Right atrium auricular region (tissue), 2 donors: ENCODE measurements around the gene PCDH1. TPM values are rescaled to one million over a fixed set of nuclear protein-coding genes. Genes with fewer than 3 reads are reported as not detected.
A peak's percentile ranks its signal among the peaks of the same experiment; 100 is the strongest.

Experiments
- DNase-seq: peaks from one replicate; pipeline ENCODE4 v3.0.0-alpha.2; 2019; ENCODE audit warnings: low spot score
- H3K27ac ChIP-seq, 2 donors: fragments of 200-600 bp; sonication (generic); 1 replicate in 1 of 2; 2 replicates in 1 of 2; pipeline ENCODE4 v1.5.1; 2016 to 2019
- H3K27me3 ChIP-seq, 2 donors: fragments of 200-600 bp; sonication (generic); one replicate each; pipeline versions ENCODE4 v1.5.1 to v1.6.0; 2017 to 2019
- H3K36me3 ChIP-seq: fragments of 200-600 bp; sonication (generic); one replicate; pipeline ENCODE4 v1.5.1; 2016
- H3K4me1 ChIP-seq, 2 donors: fragments of 200-600 bp; sonication (generic); one replicate each; pipeline versions ENCODE4 v1.5.1 to v1.6.0; 2017 to 2019
- H3K4me3 ChIP-seq, 2 donors: fragments of 200-600 bp; sonication (generic); 1 replicate in 1 of 2; 2 replicates in 1 of 2; pipeline ENCODE4 v1.5.1; 2017 to 2019; ENCODE audit warnings: mild to moderate bottlenecking in 1 of 2, moderate library complexity in 1 of 2
- H3K9me3 ChIP-seq, 2 donors: fragments of 200-600 bp; sonication (generic); one replicate each; pipeline ENCODE4 v1.5.1; 2019
- total RNA-seq, 2 donors: library from RNA; depleted of rRNA; stranded (reverse); fragments of >200 nt; gene quantifications; one replicate each; pipeline ENCODE4 v1.1.0, GENCODE V29; 2016
- TF ChIP-seq, protein P1 (sequence below), 2 donors: fragments of 200-600 bp; sonication (generic); IDR thresholded peaks; one replicate each; pipeline ENCODE4 v1.5.1; 2019; ENCODE audit warnings: antibody characterized with exemption in 2 of 2

The PCDH1 gene
- total RNA-seq, 2 donors from 2014 or later, result 22.1 to 25.3 TPM

DNA sequence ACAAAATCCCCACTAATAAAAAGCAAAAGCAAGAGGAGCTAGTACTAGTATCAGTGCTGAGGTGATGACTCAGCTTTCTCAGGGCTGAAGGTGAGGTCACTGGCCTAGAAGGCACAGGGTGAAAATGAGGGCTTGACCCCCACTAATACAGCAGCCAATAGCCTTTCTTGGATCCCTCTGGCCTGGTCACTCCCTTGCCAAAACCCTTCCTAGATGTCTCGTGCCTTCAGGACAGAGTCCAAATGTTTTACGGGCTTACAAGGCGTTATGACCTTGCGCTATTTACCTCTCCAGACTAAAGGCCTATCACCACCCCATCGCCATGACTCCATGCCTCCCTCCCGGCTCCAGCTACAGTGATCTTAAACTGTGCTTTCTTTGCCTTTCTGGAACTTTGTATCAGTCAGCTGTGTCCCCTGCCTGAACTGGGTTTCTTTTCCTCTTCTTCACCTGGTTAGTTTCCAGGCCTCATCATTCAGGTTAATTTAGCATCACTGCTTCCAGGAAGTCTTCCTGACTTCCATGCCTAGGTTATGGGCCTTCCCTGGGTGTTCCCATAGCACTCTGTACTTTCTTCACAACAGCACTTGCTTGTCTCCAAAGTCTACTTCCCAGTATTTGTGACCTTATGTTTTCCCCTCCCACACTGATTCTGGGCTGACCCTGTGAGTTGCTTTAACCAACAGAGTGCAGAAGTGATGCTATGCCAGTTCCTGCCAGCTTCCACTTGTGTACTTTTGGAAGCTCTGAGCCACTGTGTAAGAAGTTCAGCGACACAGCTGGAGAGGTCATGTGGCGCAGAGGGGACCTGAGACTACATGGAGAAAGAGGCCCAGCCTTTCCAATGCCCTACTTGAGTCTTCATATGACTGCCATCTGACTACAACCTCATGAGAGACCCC is 41.3 kb upstream of the PCDH1 start:
- Histone ChIP-seq H3K36me3 (no peaks in the 10 kb centered on the region), H3K27ac (peak overlapping the region; percentile 49 to 73), H3K4me1 (peaks cover 0 to 25% of the 10 kb centered on the region in 2 donors), H3K9me3 (no peaks in the 10 kb centered on the region), H3K4me3 (no peak overlapping the region), H3K27me3 (no peaks in the 10 kb centered on the region)
- TF ChIP-seq, protein P1, sequence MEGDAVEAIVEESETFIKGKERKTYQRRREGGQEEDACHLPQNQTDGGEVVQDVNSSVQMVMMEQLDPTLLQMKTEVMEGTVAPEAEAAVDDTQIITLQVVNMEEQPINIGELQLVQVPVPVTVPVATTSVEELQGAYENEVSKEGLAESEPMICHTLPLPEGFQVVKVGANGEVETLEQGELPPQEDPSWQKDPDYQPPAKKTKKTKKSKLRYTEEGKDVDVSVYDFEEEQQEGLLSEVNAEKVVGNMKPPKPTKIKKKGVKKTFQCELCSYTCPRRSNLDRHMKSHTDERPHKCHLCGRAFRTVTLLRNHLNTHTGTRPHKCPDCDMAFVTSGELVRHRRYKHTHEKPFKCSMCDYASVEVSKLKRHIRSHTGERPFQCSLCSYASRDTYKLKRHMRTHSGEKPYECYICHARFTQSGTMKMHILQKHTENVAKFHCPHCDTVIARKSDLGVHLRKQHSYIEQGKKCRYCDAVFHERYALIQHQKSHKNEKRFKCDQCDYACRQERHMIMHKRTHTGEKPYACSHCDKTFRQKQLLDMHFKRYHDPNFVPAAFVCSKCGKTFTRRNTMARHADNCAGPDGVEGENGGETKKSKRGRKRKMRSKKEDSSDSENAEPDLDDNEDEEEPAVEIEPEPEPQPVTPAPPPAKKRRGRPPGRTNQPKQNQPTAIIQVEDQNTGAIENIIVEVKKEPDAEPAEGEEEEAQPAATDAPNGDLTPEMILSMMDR (IDR thresholded peaks at IDR 0.05), result no peak
- no peak for DNase-seq

DNA sequence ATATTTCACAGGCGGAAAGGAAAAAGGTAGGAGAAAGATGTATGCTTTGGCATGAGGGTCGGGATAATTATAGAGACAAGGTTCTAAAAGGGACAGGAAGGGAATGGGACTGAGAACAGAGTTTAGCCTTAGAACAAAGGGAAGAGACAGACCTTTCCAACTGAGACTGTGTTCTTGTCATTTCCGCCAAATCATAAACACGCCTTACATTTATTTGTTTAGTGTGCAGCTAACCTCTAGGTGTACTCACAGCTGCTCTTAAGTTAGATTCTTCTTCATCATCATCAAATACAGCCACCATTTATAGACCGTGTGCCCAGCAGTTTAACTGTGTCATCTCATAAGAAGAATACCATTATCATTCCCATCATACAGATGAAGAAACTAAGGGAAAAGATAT is 39.5 kb upstream of the PCDH1 start:
- Histone ChIP-seq H3K27me3 (no peaks in the 10 kb centered on the region), H3K27ac (no peak overlapping the region), H3K36me3 (no peaks in the 10 kb centered on the region), H3K4me3 (no peak overlapping the region), H3K9me3 (no peaks in the 10 kb centered on the region), H3K4me1 (peaks cover 0 to 25% of the 10 kb centered on the region in 2 donors)
- TF ChIP-seq, protein P1 (IDR thresholded peaks at IDR 0.05), result no peak
- DNase-seq, result no peak

DNA sequence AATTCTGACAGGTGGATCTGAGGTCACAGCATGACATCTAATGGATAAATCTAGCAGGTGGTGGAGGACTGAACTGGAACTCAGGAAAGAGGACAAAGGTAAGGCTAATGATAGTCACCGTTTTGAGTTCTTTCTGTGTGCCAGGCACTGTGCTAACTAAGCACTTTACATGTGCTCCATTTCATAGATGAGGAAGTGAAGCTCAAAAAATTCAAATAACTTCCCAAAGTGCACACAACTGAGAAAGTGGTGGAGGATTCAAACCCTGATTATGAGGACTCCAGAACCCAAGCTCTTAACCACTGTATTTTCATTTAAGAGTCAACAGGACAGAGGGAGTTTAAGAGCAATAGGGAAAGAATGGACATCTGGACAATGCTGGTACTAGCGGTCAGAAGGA is 38.3 kb upstream of the PCDH1 start:
- H3K27ac ChIP-seq, result no peak overlapping the region
- DNase-seq, result no peak
- no peaks in the 10 kb centered on the region for H3K27me3 ChIP-seq
- H3K4me3 ChIP-seq, result no peak overlapping the region
- TF ChIP-seq, protein P1 (IDR thresholded peaks at IDR 0.05), result no peak
- H3K4me1 ChIP-seq, result peaks cover 0 to 22% of the 10 kb centered on the region in 2 donors
- no peaks in the 10 kb centered on the region for H3K9me3 ChIP-seq
- no peaks in the 10 kb centered on the region for H3K36me3 ChIP-seq

DNA sequence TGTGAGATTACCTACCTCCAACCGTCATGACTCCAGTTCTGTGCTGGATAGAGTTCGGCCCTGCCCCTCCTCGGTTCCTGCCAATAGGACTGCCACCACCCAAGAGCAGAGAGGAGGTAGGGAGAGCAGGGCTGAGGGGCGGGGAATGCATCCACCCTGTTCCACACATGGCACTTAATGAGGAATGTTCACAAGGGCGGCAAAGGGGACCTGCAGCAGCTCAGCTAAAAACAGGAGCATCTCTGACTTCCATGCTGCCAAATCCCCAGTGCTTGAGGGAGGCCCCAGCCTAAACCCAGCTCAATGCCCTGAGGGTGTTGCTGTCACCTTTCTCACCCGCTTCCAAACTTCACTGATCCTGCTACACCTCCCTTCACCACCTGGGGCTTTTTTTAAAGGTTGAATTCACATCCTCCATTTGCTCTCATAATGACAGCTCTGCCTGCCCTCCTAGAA is 37.7 kb upstream of the PCDH1 start:
- Histone ChIP-seq H3K4me1 (peaks cover 0 to 22% of the 10 kb centered on the region in 2 donors), H3K9me3 (no peaks in the 10 kb centered on the region), H3K4me3 (no peak overlapping the region), H3K27me3 (no peaks in the 10 kb centered on the region), H3K36me3 (no peaks in the 10 kb centered on the region), H3K27ac (no peak overlapping the region)
- DNase-seq, result no peak
- TF ChIP-seq, protein P1 (IDR thresholded peaks at IDR 0.05), result no peak

DNA sequence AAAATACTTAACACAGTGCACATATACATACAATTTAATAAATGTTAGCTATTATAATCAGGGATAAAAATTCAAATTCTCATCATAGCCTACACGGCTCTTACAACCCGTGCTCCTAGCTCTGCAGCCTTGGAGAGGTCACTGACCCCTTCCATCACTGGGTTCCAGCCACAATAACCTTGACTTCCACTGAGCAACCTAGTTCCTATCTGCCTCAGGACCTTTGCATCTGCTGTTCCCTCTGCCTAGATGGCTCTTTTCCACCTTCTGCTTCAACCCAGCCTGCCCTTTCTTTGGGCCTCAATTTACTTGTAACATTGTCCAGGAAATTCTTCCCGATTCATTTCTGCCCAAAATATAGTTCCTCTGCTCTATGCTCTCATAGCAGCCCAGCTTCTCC is 36.6 kb upstream of the PCDH1 start:
- TF ChIP-seq, protein P1 (IDR thresholded peaks at IDR 0.05), result no peak
- H3K27ac ChIP-seq, result no peak overlapping the region
- DNase-seq, result no peak
- H3K9me3 ChIP-seq, result no peaks in the 10 kb centered on the region
- H3K27me3 ChIP-seq, result no peaks in the 10 kb centered on the region
- no peak overlapping the region for H3K4me3 ChIP-seq
- H3K36me3 ChIP-seq, result no peaks in the 10 kb centered on the region
- H3K4me1 ChIP-seq, result peaks cover 0 to 17% of the 10 kb centered on the region in 2 donors
